SJSA1 (cell line): Measurements from ENCODE around the gene ARHGEF26. TPM values are rescaled to one million over a fixed set of nuclear protein-coding genes. Genes with fewer than 3 reads are reported as not detected.

Source experiments
- DNase-seq, 2 experiments: peaks; one replicate each; pipeline ENCODE4 v3.0.0-alpha.2; 2015 to 2020; ENCODE audit warnings: low spot score in 2 of 2, low read depth in 1 of 2
- H3K27ac ChIP-seq: fragments of 250-450 bp; sonication (Bioruptor Pico); 2 replicates; pipeline ENCODE4 v1.5.1; 2020; ENCODE audit warnings: mild to moderate bottlenecking, moderate library complexity
- H3K27me3 ChIP-seq: fragments of 250-450 bp; sonication (Bioruptor Pico); replicated peaks from 2 replicates; pipeline ENCODE4 v1.5.1; 2020; ENCODE audit warnings: mild to moderate bottlenecking, moderate library complexity
- H3K36me3 ChIP-seq: fragments of 250-450 bp; sonication (Bioruptor Pico); 2 replicates; pipeline ENCODE4 v1.5.1; 2020; ENCODE audit warnings: mild to moderate bottlenecking
- H3K4me1 ChIP-seq: fragments of 250-450 bp; sonication (Bioruptor Pico); replicated peaks from 2 replicates; pipeline ENCODE4 v1.6.1; 2021; ENCODE audit warnings: mild to moderate bottlenecking
- H3K4me3 ChIP-seq: fragments of 250-450 bp; sonication (Bioruptor Pico); 2 replicates; pipeline ENCODE4 v1.5.1; 2020; ENCODE audit warnings: mild to moderate bottlenecking
- H3K9me3 ChIP-seq: fragments of 250-450 bp; sonication (Bioruptor Pico); replicated peaks from 2 replicates; pipeline ENCODE4 v1.5.1; 2020; ENCODE audit warnings: mild to moderate bottlenecking
- total RNA-seq: library from RNA; depleted of rRNA; stranded (reverse); fragments of >200 nt; shearing (Covaris generic); gene quantifications from 2 replicates; pipeline ENCODE4 v1.2.3, GENCODE V29; 2014

The ARHGEF26 gene
- total RNA-seq, 1 experiment from 2014 or later = 12.0 TPM

GRCh38 chr3:154148541-154148940 is 27.4 kb downstream of the ARHGEF26 start:
- no peaks in the 10 kb centered on the region for H3K9me3 ChIP-seq
- H3K36me3 ChIP-seq = peaks cover 4% of the 10 kb centered on the region
- no peaks in the 10 kb centered on the region for H3K27me3 ChIP-seq
- H3K4me3 ChIP-seq = no peak overlapping the region
- H3K4me1 ChIP-seq = peaks cover 14% of the 10 kb centered on the region
- no peak overlapping the region for H3K27ac ChIP-seq
- DNase-seq = no peak

- Histone ChIP-seq H3K27me3 (no peaks in the 10 kb centered on the region), H3K9me3 (no peaks in the 10 kb centered on the region), H3K4me1 (peaks cover 14% of the 10 kb centered on the region), H3K36me3 (peaks cover 4% of the 10 kb centered on the region), H3K4me3 (no peak overlapping the region), H3K27ac (no peak overlapping the region)
- no peak for DNase-seq
Measured at GRCh38 chr3:154149286-154149685, 28.1 kb downstream of the ARHGEF26 start.

DNA sequence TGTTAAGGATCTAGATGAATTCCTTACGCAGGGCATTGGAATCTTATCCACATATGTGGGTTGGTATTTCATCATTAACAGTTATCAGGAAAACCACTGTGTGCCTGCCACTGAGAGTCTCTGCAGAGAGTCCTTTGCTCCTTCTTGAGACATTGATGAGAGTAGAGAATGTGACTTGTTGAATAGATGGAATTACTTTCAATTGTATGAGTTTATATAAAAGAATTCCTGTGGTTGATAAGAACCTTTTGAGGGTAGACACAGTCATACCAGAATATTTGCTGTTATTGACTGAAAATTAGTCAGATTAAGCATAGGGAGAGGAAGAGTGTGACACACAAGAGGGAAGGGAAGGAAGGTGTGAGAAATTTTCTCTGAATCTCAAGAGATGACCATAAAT is 30.8 kb downstream of the ARHGEF26 start:
- Histone ChIP-seq H3K4me3 (no peak overlapping the region), H3K9me3 (no peaks in the 10 kb centered on the region), H3K36me3 (peaks cover 4% of the 10 kb centered on the region; the same call in 1 of the 2 replicates), H3K27me3 (no peaks in the 10 kb centered on the region), H3K4me1 (peaks cover 14% of the 10 kb centered on the region), H3K27ac (peak overlapping the region; percentile 55; the same call in 1 of the 2 replicates)
- DNase-seq = peak; percentile 52 to 74

- peaks cover 4% of the 10 kb centered on the region; the same call in 1 of the 2 replicates for H3K36me3 ChIP-seq
- H3K4me1 ChIP-seq = peaks cover 14% of the 10 kb centered on the region
- H3K27ac ChIP-seq = no peak overlapping the region
- no peak overlapping the region for H3K4me3 ChIP-seq
- no peaks in the 10 kb centered on the region for H3K9me3 ChIP-seq
- no peaks in the 10 kb centered on the region for H3K27me3 ChIP-seq
- no peak for DNase-seq
Measured at GRCh38 chr3:154152741-154153140, 31.6 kb downstream of the ARHGEF26 start.

- DNase-seq = no peak
- H3K4me1 ChIP-seq = peaks cover 7% of the 10 kb centered on the region
- no peaks in the 10 kb centered on the region for H3K9me3 ChIP-seq
- H3K27ac ChIP-seq = no peak overlapping the region
- no peak overlapping the region for H3K4me3 ChIP-seq
- no peaks in the 10 kb centered on the region for H3K27me3 ChIP-seq
- H3K36me3 ChIP-seq = peaks cover 4% of the 10 kb centered on the region; the same call in 1 of the 2 replicates
Measured at GRCh38 chr3:154156530-154156929, 35.3 kb downstream of the ARHGEF26 start.

- Histone ChIP-seq H3K4me1 (no peaks in the 10 kb centered on the region), H3K36me3 (no peaks in the 10 kb centered on the region), H3K9me3 (no peaks in the 10 kb centered on the region), H3K27me3 (no peaks in the 10 kb centered on the region), H3K4me3 (no peak overlapping the region), H3K27ac (no peak overlapping the region)
- DNase-seq = no peak
Measured at GRCh38 chr3:154161806-154162205, 40.6 kb downstream of the ARHGEF26 start.

DNA sequence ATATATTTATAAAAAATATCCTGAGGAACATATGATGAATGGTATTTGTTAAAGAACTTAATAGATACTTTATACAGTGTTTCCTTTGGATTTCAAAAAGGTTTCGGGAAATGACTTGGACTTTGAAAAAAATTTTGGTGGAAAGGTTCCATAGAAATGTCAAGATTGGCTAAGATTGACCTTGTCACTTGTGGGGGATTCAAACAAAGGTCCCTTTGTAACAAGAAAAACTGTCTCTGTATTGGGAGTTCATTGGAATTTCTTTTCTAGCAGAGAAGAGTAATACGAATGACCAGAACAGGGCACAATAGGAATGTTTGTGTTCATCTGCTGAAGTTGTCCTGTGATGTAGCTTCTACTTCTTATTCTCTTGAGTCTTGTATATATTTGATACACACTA is 43.2 kb downstream of the ARHGEF26 start:
- Histone ChIP-seq H3K27me3 (no peaks in the 10 kb centered on the region), H3K4me1 (no peaks in the 10 kb centered on the region), H3K27ac (no peak overlapping the region), H3K4me3 (no peak overlapping the region), H3K36me3 (no peaks in the 10 kb centered on the region), H3K9me3 (no peaks in the 10 kb centered on the region)
- no peak for DNase-seq

DNA sequence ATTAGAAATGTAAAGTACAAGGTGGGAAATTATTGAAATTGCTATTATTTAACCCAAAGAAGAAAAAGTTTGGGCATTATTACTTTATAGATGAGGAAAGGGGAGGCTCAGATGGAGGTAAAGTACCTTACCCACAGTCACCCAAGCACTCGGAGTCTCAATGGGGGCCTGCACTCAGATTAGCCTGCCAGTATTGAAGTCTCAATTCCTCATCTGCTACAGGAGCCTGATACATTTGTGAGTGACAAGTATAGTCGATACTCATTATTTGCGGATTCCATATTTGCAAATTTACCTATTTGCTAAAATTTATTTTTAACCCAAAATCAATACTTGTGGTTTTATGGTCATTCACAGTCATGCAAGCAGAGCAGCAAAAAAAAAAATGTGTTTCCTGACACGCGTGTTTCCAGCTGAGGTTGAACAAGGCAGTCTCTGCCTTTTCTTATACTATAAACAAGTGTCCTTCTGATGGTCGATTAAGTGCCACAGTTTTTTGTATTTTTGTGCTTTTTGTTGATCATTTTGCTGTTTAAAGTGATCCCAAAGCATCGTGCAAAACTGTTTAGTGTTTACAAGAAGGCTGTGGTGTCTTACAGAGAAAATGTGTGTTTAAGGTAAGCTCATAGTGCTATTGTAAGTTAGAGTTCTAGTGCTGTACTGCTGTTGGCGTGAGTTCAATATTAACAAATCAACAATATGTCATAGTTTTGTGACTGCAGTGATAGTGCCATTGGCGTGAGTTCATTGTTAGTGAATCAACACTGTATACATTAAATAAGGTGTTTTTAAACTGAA is 48.0 kb downstream of the ARHGEF26 start:
- DNase-seq = no peak
- no peaks in the 10 kb centered on the region for H3K36me3 ChIP-seq
- no peaks in the 10 kb centered on the region for H3K27me3 ChIP-seq
- no peak overlapping the region for H3K27ac ChIP-seq
- no peaks in the 10 kb centered on the region for H3K4me1 ChIP-seq
- H3K4me3 ChIP-seq = no peak overlapping the region
- no peaks in the 10 kb centered on the region for H3K9me3 ChIP-seq

GRCh38 chr3:154169796-154170110 is 48.6 kb downstream of the ARHGEF26 start:
- H3K4me3 ChIP-seq = no peak overlapping the region
- no peaks in the 10 kb centered on the region for H3K9me3 ChIP-seq
- H3K27ac ChIP-seq = no peak overlapping the region
- H3K27me3 ChIP-seq = no peaks in the 10 kb centered on the region
- no peaks in the 10 kb centered on the region for H3K36me3 ChIP-seq
- no peak for DNase-seq
- no peaks in the 10 kb centered on the region for H3K4me1 ChIP-seq

- Histone ChIP-seq H3K27ac (no peak overlapping the region), H3K9me3 (no peaks in the 10 kb centered on the region), H3K36me3 (no peaks in the 10 kb centered on the region), H3K4me3 (no peak overlapping the region), H3K4me1 (no peaks in the 10 kb centered on the region), H3K27me3 (no peaks in the 10 kb centered on the region)
- no peak for DNase-seq
Measured at GRCh38 chr3:154170300-154170699, 49.1 kb downstream of the ARHGEF26 start.

GRCh38 chr3:154175041-154175440 is 53.9 kb downstream of the ARHGEF26 start:
- DNase-seq = no peak
- H3K27ac ChIP-seq = no peak overlapping the region
- H3K36me3 ChIP-seq = no peaks in the 10 kb centered on the region
- H3K9me3 ChIP-seq = no peaks in the 10 kb centered on the region
- no peak overlapping the region for H3K4me3 ChIP-seq
- no peaks in the 10 kb centered on the region for H3K4me1 ChIP-seq
- H3K27me3 ChIP-seq = no peaks in the 10 kb centered on the region

GRCh38 chr3:154176036-154176435 is 54.8 kb downstream of the ARHGEF26 start:
- no peaks in the 10 kb centered on the region for H3K36me3 ChIP-seq
- no peak overlapping the region for H3K27ac ChIP-seq
- H3K9me3 ChIP-seq = no peaks in the 10 kb centered on the region
- no peaks in the 10 kb centered on the region for H3K27me3 ChIP-seq
- no peaks in the 10 kb centered on the region for H3K4me1 ChIP-seq
- no peak overlapping the region for H3K4me3 ChIP-seq
- DNase-seq = no peak

GRCh38 chr3:154177406-154177805 is 56.2 kb downstream of the ARHGEF26 start:
- Histone ChIP-seq H3K27me3 (no peaks in the 10 kb centered on the region), H3K27ac (no peak overlapping the region), H3K9me3 (no peaks in the 10 kb centered on the region), H3K4me3 (no peak overlapping the region), H3K4me1 (no peaks in the 10 kb centered on the region), H3K36me3 (no peaks in the 10 kb centered on the region)
- no peak for DNase-seq

DNA sequence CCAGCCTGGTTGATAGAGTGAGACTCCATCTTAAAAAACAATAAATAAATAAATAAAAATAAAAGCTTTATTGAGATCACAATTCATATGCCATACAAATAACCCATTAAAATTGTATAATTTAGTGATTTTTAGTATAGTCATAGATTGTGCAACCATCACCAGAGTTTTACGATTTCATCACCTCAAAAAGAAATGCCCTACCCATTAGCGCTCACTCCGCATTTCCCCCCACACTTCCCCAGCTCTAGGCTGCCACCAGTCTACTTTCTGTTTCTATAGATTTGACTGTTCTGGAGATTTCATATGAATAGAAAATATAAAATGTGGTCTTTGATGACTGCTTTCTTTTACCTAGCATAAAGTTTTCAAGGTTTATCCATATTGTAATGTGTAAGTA is 57.0 kb downstream of the ARHGEF26 start:
- no peak overlapping the region for H3K4me3 ChIP-seq
- H3K9me3 ChIP-seq = no peaks in the 10 kb centered on the region
- no peaks in the 10 kb centered on the region for H3K4me1 ChIP-seq
- H3K27ac ChIP-seq = no peak overlapping the region
- no peaks in the 10 kb centered on the region for H3K36me3 ChIP-seq
- no peak for DNase-seq
- no peaks in the 10 kb centered on the region for H3K27me3 ChIP-seq
